MCF 10A (cell line): ENCODE measurements around the gene UMODL1. TPM values are rescaled to one million over a fixed set of nuclear protein-coding genes. Genes with fewer than 3 reads are reported as not detected.

ENCODE experiments used
- BruUV-seq: library from RNA; stranded (reverse); fragments of 400-500 nt; replicated peaks from 2 replicates; lab custom pipeline; 2021; lab: Mats Ljungman, UMichigan
- CTCF ChIA-PET: fragments of 300-600 bp; sonication (Branson Sonifier 250); formaldehyde crosslinking; extraction: SDS; loops from one replicate; lab custom pipeline; 2021; ENCODE audit warnings: antibody characterized with exemption, inconsistent platforms; lab: Yijun Ruan, JAX
- POLR2A ChIA-PET: fragments of 300-600, 350-650 bp; sonication (Branson Sonifier 250); formaldehyde crosslinking; extraction: SDS; loops from one replicate; lab custom pipeline; 2020; ENCODE audit warnings: antibody characterized with exemption, inconsistent platforms; lab: Yijun Ruan, JAX
- DNase-seq: peaks from one replicate; pipeline ENCODE4 v3.0.0-alpha.2; 2018; ENCODE audit not compliant: unreplicated experiment
- H3K27ac Mint-ChIP-seq: one replicate; pipeline ENCODE4 v1.8.0; 2022; ENCODE audit warnings: mild to moderate bottlenecking, low read depth, mixed read lengths; ENCODE audit not compliant: unreplicated experiment
- H3K27me3 Mint-ChIP-seq: one replicate; pipeline ENCODE4 v1.8.0; 2022; ENCODE audit warnings: mixed read lengths; ENCODE audit not compliant: insufficient read depth, unreplicated experiment
- H3K36me3 Mint-ChIP-seq: one replicate; pipeline ENCODE4 v1.8.0; 2022; ENCODE audit warnings: mild to moderate bottlenecking, moderate library complexity, mixed read lengths; ENCODE audit not compliant: insufficient read depth, unreplicated experiment
- H3K4me1 Mint-ChIP-seq: one replicate; pipeline ENCODE4 v1.8.0; 2022; ENCODE audit warnings: mixed read lengths; ENCODE audit not compliant: insufficient read depth, unreplicated experiment
- H3K4me3 Mint-ChIP-seq: one replicate; pipeline ENCODE4 v1.8.0; 2022; ENCODE audit warnings: mild to moderate bottlenecking, moderate library complexity, mixed read lengths; ENCODE audit not compliant: unreplicated experiment
- H3K9me3 Mint-ChIP-seq: one replicate; pipeline ENCODE4 v1.8.0; 2022; ENCODE audit warnings: mixed read lengths; ENCODE audit not compliant: unreplicated experiment
- intact Hi-C: fragments of 100-400 bp; cut with micrococcal nuclease; formaldehyde crosslinking; loops from 2 replicates; pipeline ENCODE4 v1.14.1; 2022
- total RNA-seq: library from RNA; stranded (reverse); gene quantifications from 2 replicates; pipeline ENCODE4 v1.2.3, GENCODE V29; 2022
- TF ChIP-seq, protein P1 (sequence below): fragments of 200-600 bp; IDR thresholded peaks from one replicate; pipeline ENCODE4 v1.8.0; 2022; ENCODE audit warnings: antibody characterized with exemption, mild to moderate bottlenecking; ENCODE audit not compliant: unreplicated experiment

UMODL1 gene
- total RNA-seq, 1 experiment from 2014 or later, result not detected

DNA sequence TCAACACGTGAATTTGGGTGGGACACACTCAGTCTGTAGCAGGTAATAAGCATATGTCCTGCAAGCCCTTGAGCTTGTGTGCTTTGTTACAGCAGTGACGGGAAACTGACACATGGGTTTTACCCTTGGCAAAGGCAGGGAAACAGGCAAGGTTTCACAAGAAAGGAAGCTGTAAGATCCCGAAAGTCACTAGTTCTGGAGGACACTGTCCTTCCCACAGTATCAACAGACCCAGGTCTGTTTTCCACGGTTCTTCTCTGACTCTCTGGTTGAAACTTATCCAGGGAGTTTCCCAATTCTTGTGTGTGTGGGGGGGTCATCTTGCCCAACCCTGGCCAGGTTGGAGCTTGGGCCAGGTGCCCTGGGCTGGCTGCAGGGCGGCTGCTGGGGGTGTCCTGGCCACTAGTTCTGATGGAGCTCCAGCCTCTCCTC is 31.6 kb upstream of the UMODL1 start:
- peak; percentile 92 for DNase-seq
- TF ChIP-seq, protein P1, sequence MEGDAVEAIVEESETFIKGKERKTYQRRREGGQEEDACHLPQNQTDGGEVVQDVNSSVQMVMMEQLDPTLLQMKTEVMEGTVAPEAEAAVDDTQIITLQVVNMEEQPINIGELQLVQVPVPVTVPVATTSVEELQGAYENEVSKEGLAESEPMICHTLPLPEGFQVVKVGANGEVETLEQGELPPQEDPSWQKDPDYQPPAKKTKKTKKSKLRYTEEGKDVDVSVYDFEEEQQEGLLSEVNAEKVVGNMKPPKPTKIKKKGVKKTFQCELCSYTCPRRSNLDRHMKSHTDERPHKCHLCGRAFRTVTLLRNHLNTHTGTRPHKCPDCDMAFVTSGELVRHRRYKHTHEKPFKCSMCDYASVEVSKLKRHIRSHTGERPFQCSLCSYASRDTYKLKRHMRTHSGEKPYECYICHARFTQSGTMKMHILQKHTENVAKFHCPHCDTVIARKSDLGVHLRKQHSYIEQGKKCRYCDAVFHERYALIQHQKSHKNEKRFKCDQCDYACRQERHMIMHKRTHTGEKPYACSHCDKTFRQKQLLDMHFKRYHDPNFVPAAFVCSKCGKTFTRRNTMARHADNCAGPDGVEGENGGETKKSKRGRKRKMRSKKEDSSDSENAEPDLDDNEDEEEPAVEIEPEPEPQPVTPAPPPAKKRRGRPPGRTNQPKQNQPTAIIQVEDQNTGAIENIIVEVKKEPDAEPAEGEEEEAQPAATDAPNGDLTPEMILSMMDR, result no peak
- CTCF ChIA-PET, result interaction anchor here (1.2 kb wide), 2 partner anchors 9 to 19 kb away, joined by 3 to 4 read pairs; no protein-coding TSS in a partner anchor
- Mint-ChIP-seq H3K27me3 (no peaks in the 10 kb centered on the region), H3K36me3 (no peaks in the 10 kb centered on the region), H3K9me3 (no peaks in the 10 kb centered on the region), H3K4me3 (no peak overlapping the region), H3K4me1 (peaks cover 24% of the 10 kb centered on the region), H3K27ac (peak overlapping the region; percentile 64)
- intact Hi-C loops, result no loop called here
- BruUV-seq, result no TSS peak
- POLR2A ChIA-PET, result interaction anchor here (0.5 to 0.9 kb wide), 4 partner anchors 9 to 129 kb away, joined by 3 read pairs; no protein-coding TSS in a partner anchor

DNA sequence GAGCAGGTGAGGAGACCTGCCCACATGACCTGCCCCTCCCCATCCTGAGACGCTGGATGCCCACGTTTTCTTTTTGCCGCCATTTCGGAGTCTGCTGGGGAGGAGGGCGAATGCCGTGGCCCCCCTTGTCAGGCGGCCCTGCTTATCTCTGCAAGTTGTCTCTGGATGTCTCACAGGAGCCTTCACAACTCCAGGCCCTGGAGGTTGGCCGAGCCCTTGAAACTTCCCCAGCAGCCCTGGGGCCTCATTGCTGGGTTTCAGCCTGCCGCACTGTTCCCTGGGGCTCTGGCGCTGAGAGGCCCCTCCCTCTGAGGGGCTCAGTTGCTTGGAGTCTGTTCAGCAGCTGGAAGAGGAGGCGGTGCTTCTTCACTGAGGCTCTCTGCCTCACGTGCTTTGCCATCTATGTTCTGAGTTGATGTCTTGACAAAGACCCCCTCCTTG is 31.2 kb upstream of the UMODL1 start:
- POLR2A ChIA-PET, result interaction anchor here (0.5 to 1.0 kb wide), 5 partner anchors 9 to 160 kb away, joined by 3 to 4 read pairs (median 3); partner anchors contain the start of gene PRDM15
- Mint-ChIP-seq H3K27ac (peak overlapping the region; percentile 64), H3K4me3 (no peak overlapping the region), H3K27me3 (no peaks in the 10 kb centered on the region), H3K4me1 (peaks cover 24% of the 10 kb centered on the region), H3K36me3 (no peaks in the 10 kb centered on the region), H3K9me3 (no peaks in the 10 kb centered on the region)
- CTCF ChIA-PET, result interaction anchor here (0.8 to 1.2 kb wide), 3 partner anchors 9 to 33 kb away, joined by 3 to 4 read pairs (median 4); no protein-coding TSS in a partner anchor
- intact Hi-C loops, result no loop called here
- TF ChIP-seq, protein P1, result no peak
- BruUV-seq, result no TSS peak
- DNase-seq, result peak; percentile 30

DNA sequence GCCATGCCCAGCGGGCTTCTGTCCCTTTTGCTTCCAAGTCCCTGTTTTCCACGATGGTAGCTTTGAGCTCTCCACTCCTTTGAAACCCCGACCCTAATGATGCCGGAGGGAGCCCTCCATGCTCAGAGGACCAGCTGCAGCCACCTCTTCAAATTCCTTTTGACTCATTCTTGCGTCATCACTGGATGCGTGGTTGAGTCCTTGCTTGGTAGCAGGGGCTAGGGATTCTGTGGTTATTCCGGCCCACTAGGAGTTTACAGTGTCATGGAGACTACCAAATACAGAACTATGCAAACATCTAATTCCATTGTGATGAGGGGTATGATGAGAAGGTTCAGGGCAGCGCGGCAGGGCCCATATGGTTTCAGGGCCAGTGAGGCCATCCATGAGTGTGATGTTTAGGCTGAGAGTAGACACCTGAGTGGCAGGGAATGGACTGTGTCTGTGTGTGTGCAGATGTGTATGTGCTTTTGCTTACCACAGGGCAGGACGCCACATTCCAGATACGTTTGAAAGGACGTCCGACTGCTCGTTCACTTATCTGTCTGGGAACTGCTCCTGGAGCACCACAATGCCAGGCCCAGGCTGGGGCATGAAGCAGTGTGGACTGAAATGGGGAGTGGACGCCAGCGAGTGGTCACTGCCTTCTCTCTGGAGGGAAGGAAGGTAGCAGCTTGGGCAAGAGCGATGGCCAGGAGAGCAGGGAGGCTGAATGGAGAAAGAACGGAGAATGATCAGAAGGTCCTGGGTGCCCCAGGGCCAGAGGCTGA is 30.5 kb upstream of the UMODL1 start:
- peaks cover 24% of the 10 kb centered on the region for H3K4me1 Mint-ChIP-seq
- H3K36me3 Mint-ChIP-seq, result no peaks in the 10 kb centered on the region
- intact Hi-C loops, result no loop called here
- no peaks in the 10 kb centered on the region for H3K9me3 Mint-ChIP-seq
- no peaks in the 10 kb centered on the region for H3K27me3 Mint-ChIP-seq
- TF ChIP-seq, protein P1, result no peak
- ChIA-PET CTCF (interaction anchor here (0.8 to 1.2 kb wide), 3 partner anchors 8 to 33 kb away, joined by 3 to 4 read pairs (median 4); no protein-coding TSS in a partner anchor), POLR2A (interaction anchor here (0.7 to 1.0 kb wide), 2 partner anchors 46 to 161 kb away, joined by 3 to 4 read pairs; partner anchors contain the start of gene PRDM15)
- H3K4me3 Mint-ChIP-seq, result no peak overlapping the region
- no TSS peak for BruUV-seq
- DNase-seq, result peak; percentile 95
- peak overlapping the region; percentile 64 for H3K27ac Mint-ChIP-seq

DNA sequence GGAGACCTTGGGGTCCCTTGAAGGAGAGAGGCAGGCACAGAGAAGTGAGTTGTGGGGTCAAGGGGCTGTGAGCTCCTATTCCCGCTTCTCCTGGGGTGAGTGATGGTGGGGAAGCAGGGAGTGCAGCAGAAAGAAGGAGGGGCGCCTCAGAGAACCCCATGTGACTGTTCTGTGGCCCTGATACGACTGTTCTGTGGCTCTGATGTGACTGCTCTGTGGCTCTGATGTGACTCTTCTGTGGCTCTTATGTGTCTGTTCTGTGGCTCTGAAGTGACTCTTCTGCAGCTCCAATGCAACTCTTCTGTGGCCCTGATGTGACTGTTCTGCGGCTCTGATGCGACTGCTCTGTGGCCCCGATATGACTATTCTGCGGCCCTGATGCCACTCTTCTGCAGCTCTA is 29.9 kb upstream of the UMODL1 start:
- Mint-ChIP-seq H3K4me3 (no peak overlapping the region), H3K27me3 (no peaks in the 10 kb centered on the region), H3K36me3 (no peaks in the 10 kb centered on the region), H3K9me3 (no peaks in the 10 kb centered on the region), H3K4me1 (peaks cover 24% of the 10 kb centered on the region), H3K27ac (peak overlapping the region; percentile 64)
- TF ChIP-seq, protein P1, result no peak
- DNase-seq, result no peak
- BruUV-seq, result no TSS peak
- ChIA-PET POLR2A (interaction anchor here (0.7 to 0.9 kb wide), 2 partner anchors 16 to 46 kb away, joined by 3 read pairs; no protein-coding TSS in a partner anchor), CTCF (no interaction called here)
- intact Hi-C loops, result no loop called here
